Smooth muscle cell (in vitro differentiated cells): Measurements from ENCODE around the gene ZFP36L1. TPM values are rescaled to one million over a fixed set of nuclear protein-coding genes. Genes with fewer than 3 reads are reported as not detected.

Experiments used
- DNase-seq: peaks from one replicate; lab custom pipeline; 2025; ENCODE audit not compliant: unreplicated experiment; lab: John Stamatoyannopoulos, UW
- H2AFZ ChIP-seq: fragments of 200-600 bp; sonication (generic); 2 replicates; pipeline ENCODE4 v1.6.0; 2016; ENCODE audit warnings: antibody characterized with exemption, low read depth, mild to moderate bottlenecking
- H3F3A ChIP-seq: fragments of 200-600 bp; sonication (generic); 2 replicates; pipeline ENCODE4 v1.6.0; 2017; ENCODE audit warnings: antibody characterized with exemption, low read depth
- H3K27ac ChIP-seq: fragments of 200-600 bp; sonication (generic); 2 replicates; pipeline ENCODE4 v1.5.1; 2016; ENCODE audit warnings: low read depth, mild to moderate bottlenecking
- H3K27me3 ChIP-seq: fragments of 200-600 bp; sonication (generic); 2 replicates; pipeline ENCODE4 v1.6.1; 2016; ENCODE audit warnings: low read depth, mild to moderate bottlenecking
- H3K36me3 ChIP-seq: fragments of 200-600 bp; sonication (generic); 2 replicates; pipeline ENCODE4 v1.5.1; 2016; ENCODE audit warnings: low read depth
- H3K4me1 ChIP-seq: fragments of 200-600 bp; sonication (generic); 2 replicates; pipeline ENCODE4 v1.5.1; 2016; ENCODE audit warnings: low read depth
- H3K4me2 ChIP-seq: fragments of 200-600 bp; sonication (generic); 2 replicates; pipeline ENCODE4 v1.6.0; 2016; ENCODE audit warnings: mild to moderate bottlenecking
- H3K4me3 ChIP-seq: fragments of 200-600 bp; sonication (generic); 2 replicates; pipeline ENCODE4 v1.5.1; 2016; ENCODE audit warnings: mild to moderate bottlenecking
- H3K79me2 ChIP-seq: fragments of 200-600 bp; sonication (generic); 2 replicates; pipeline ENCODE4 v1.6.0; 2016; ENCODE audit warnings: low read depth, mild to moderate bottlenecking
- H3K9ac ChIP-seq: fragments of 200-600 bp; sonication (generic); 2 replicates; pipeline ENCODE4 v1.6.0; 2016; ENCODE audit warnings: low read depth
- H3K9me3 ChIP-seq: fragments of 200-600 bp; sonication (generic); replicated peaks from 2 replicates; pipeline ENCODE4 v1.5.1; 2016; ENCODE audit warnings: low read depth
- H4K20me1 ChIP-seq: fragments of 200-600 bp; sonication (generic); 2 replicates; pipeline ENCODE4 v1.6.0; 2016; ENCODE audit warnings: low read depth
- WGBS: methylation state at CpG from one replicate; pipeline ENCODE4 v1.1.7; 2016; ENCODE audit warnings: low lambda C conversion rate; 5-methylcytosine and 5-hydroxymethylcytosine counted together
- polyA plus RNA-seq: library from polyadenylated mRNA; unstranded; fragments of >200 nt; fragmentation: Nextera tagmentation; extraction: Ambion mirVana; gene quantifications from 2 replicates; pipeline ENCODE4 v1.2.1, GENCODE V29; 2016
- total RNA-seq: library from RNA; depleted of rRNA; stranded (reverse); fragments of >200 nt; gene quantifications from 2 replicates; pipeline ENCODE4 v1.2.3, GENCODE V29; 2014
- TF ChIP-seq, protein P1 (sequence below): fragments of 200-600 bp; sonication (generic); IDR thresholded peaks from 2 replicates; pipeline ENCODE4 v1.5.1; 2017; ENCODE audit warnings: borderline replicate concordance, mild to moderate bottlenecking, antibody characterized with exemption; ENCODE audit not compliant: insufficient read depth, poor library complexity, severe bottlenecking

ZFP36L1 gene
- total and polyA plus RNA-seq, 2 experiments from 2014 or later, result 166 to 418 TPM

DNA sequence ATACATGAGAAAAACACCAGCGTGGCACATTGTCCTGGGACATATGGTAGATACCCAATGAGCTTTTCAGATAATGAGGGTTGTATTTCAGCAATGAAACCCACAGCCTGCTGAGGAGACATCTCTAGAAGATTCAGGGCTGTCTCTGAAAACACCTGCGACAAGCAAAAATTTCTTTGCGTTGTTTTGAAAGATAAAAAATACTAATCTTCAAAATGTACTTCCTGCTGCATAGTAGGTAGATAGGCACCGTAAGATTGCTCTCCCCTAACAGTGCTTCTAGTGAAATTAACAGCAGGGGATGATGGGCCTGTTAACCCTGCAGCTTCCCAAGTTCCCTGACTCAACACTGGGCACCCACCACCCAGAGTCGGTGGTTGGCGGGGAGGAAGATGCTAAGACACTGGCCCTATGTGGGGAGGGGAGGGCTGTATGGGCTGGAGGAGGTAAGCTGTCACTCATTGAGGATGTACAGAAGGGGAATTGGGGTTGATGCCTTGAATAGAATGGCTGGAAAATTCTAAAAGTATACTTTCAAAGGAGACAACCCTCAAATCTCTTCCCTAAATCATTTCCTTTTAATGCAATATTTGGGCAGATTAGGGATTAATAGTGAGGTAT is 20.0 kb downstream of the ZFP36L1 start:
- 92% methylated on average over 6 of the region's 6 CpGs for WGBS
- no peak overlapping the region for H3K27ac ChIP-seq
- H2AFZ ChIP-seq, result no peak overlapping the region
- no peaks in the 10 kb centered on the region for H3K4me1 ChIP-seq
- no peak overlapping the region for H3K4me2 ChIP-seq
- no peaks in the 10 kb centered on the region for H3K9me3 ChIP-seq
- no peaks in the 10 kb centered on the region for H4K20me1 ChIP-seq
- TF ChIP-seq, protein P1, sequence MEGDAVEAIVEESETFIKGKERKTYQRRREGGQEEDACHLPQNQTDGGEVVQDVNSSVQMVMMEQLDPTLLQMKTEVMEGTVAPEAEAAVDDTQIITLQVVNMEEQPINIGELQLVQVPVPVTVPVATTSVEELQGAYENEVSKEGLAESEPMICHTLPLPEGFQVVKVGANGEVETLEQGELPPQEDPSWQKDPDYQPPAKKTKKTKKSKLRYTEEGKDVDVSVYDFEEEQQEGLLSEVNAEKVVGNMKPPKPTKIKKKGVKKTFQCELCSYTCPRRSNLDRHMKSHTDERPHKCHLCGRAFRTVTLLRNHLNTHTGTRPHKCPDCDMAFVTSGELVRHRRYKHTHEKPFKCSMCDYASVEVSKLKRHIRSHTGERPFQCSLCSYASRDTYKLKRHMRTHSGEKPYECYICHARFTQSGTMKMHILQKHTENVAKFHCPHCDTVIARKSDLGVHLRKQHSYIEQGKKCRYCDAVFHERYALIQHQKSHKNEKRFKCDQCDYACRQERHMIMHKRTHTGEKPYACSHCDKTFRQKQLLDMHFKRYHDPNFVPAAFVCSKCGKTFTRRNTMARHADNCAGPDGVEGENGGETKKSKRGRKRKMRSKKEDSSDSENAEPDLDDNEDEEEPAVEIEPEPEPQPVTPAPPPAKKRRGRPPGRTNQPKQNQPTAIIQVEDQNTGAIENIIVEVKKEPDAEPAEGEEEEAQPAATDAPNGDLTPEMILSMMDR, result no peak
- no peak overlapping the region for H3K9ac ChIP-seq
- peaks cover 5% of the 10 kb centered on the region for H3F3A ChIP-seq
- DNase-seq, result no peak
- H3K27me3 ChIP-seq, result no peaks in the 10 kb centered on the region
- H3K4me3 ChIP-seq, result no peak overlapping the region
- H3K79me2 ChIP-seq, result no peaks in the 10 kb centered on the region
- H3K36me3 ChIP-seq, result no peaks in the 10 kb centered on the region

DNA sequence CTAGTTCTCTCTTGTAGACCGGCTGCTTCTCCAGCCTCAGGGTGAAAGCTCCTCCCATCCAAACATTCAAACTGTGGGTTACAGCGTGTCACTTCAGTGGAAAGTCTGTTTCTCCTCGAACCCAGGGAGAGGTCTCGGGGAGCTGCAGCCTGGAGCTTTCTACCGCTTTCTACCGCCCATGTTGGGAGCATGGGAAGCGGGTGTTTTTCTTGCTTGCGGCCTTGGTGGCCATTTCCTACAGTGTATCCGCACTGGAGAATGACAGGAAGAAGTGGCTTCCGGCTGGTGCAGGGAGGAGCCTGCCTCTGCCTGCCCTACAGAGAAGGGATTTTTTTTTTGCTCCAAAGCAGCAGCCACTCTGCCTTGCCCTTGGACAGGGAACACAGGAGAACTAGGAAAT is 21.2 kb downstream of the ZFP36L1 start:
- no peaks in the 10 kb centered on the region for H3K36me3 ChIP-seq
- no peaks in the 10 kb centered on the region for H4K20me1 ChIP-seq
- H3F3A ChIP-seq, result no peaks in the 10 kb centered on the region
- no peak overlapping the region for H3K9ac ChIP-seq
- H3K79me2 ChIP-seq, result no peaks in the 10 kb centered on the region
- DNase-seq, result no peak
- no peaks in the 10 kb centered on the region for H3K4me1 ChIP-seq
- WGBS, result 88% methylated on average over 10 of the region's 10 CpGs
- H3K4me3 ChIP-seq, result no peak overlapping the region
- TF ChIP-seq, protein P1, result no peak
- H3K4me2 ChIP-seq, result no peak overlapping the region
- H3K9me3 ChIP-seq, result no peaks in the 10 kb centered on the region
- no peaks in the 10 kb centered on the region for H3K27me3 ChIP-seq
- H2AFZ ChIP-seq, result no peak overlapping the region
- H3K27ac ChIP-seq, result no peak overlapping the region

DNA sequence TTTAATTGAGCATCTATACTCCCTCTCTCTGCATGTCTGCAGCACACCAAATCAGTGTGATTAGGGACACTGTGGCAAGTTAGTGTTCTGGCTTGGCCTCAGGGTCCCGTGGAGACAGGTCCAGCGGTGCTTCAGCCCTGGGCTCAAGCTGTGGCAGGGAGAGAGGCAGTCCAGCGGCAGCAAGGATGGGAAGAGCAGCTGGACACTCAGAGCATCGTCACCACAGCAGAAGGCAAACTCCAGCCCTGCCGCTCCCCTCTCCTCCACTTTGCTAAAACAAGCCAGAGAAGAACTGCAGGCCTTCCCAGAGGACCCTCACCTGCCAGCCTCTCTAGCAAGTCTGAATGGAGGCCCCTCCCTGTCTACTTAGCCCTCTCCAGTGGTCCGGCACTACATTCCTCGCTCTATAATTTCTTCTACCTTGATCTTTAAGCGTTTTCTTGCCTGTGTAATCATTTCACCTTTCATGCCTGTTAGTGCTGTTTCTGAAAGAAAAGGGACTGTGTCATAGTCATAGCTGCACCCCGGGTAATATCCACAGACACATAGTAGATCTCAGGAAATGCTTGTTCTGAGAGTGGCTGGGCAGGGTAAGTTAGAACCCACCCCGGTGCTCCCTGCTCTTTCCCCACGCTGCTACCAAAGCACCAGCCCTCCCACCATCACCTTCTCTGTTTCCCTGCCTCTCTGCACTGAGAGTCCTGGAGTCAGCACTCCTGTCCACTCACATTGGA is 22.1 kb downstream of the ZFP36L1 start:
- TF ChIP-seq, protein P1, result no peak
- Histone ChIP-seq H3K9me3 (no peaks in the 10 kb centered on the region), H3K27ac (no peak overlapping the region), H3K79me2 (no peaks in the 10 kb centered on the region), H3K4me3 (no peak overlapping the region), H3K4me2 (no peak overlapping the region), H3K4me1 (no peaks in the 10 kb centered on the region), H2AFZ (no peak overlapping the region), H3F3A (no peaks in the 10 kb centered on the region), H4K20me1 (no peaks in the 10 kb centered on the region), H3K9ac (no peak overlapping the region), H3K27me3 (no peaks in the 10 kb centered on the region), H3K36me3 (no peaks in the 10 kb centered on the region)
- 94% methylated on average over 11 of the region's 11 CpGs for WGBS
- DNase-seq, result no peak
